PC-3 (cell line): ENCODE data around the gene ADK.

Experiments
- EZH2 ChIP-seq: fragments of 300-600 bp; sonication (generic); IDR thresholded peaks from one replicate; pipeline ENCODE4 v1.6.1; 2017; ENCODE audit warnings: antibody characterized with exemption, mild to moderate bottlenecking, low read length; ENCODE audit not compliant: unreplicated experiment
- TF ChIP-seq, protein P1 (sequence below): fragments of 300-600 bp; sonication (generic); conservative IDR thresholded peaks from 2 replicates; pipeline ENCODE4 v1.5.1; 2017; ENCODE audit warnings: antibody characterized with exemption, low read depth, mild to moderate bottlenecking, low read length

DNA sequence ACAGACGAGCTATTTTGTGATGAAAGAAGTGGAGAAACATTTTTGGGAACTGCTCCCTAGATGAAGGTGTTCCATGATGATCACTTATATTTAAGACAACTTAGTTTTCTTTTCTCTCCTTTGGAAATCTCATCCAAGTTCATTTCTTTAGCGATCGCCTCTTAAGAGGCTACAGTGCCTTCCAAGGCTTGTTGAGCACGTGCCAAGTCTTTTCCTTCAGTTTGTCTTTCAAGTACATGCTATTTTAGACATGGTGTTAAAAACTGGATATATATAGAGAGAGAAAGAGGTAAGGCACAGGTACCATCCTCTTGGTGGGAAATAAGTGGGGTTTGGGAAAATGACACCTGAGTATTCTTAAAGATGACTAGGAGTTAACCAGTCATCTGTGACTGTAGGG, 2.7 kb downstream of the ADK start:
- TF ChIP-seq, protein P1, sequence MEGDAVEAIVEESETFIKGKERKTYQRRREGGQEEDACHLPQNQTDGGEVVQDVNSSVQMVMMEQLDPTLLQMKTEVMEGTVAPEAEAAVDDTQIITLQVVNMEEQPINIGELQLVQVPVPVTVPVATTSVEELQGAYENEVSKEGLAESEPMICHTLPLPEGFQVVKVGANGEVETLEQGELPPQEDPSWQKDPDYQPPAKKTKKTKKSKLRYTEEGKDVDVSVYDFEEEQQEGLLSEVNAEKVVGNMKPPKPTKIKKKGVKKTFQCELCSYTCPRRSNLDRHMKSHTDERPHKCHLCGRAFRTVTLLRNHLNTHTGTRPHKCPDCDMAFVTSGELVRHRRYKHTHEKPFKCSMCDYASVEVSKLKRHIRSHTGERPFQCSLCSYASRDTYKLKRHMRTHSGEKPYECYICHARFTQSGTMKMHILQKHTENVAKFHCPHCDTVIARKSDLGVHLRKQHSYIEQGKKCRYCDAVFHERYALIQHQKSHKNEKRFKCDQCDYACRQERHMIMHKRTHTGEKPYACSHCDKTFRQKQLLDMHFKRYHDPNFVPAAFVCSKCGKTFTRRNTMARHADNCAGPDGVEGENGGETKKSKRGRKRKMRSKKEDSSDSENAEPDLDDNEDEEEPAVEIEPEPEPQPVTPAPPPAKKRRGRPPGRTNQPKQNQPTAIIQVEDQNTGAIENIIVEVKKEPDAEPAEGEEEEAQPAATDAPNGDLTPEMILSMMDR: no peak
- no peak for TF ChIP-seq EZH2
